Medulla oblongata (tissue), 1 donor: ENCODE results near the gene TRPM2.
"Not testable (repeated sequence)": the region's sequence is repeated elsewhere in the genome, so short reads cannot be mapped to it uniquely, and the experiment has no call there.

ENCODE experiments used
- DNase-seq: peaks from one replicate; pipeline ENCODE4 v3.0.0-alpha.2; 2015; ENCODE audit errors: extremely low spot score

Gene TRPM2

DNA sequence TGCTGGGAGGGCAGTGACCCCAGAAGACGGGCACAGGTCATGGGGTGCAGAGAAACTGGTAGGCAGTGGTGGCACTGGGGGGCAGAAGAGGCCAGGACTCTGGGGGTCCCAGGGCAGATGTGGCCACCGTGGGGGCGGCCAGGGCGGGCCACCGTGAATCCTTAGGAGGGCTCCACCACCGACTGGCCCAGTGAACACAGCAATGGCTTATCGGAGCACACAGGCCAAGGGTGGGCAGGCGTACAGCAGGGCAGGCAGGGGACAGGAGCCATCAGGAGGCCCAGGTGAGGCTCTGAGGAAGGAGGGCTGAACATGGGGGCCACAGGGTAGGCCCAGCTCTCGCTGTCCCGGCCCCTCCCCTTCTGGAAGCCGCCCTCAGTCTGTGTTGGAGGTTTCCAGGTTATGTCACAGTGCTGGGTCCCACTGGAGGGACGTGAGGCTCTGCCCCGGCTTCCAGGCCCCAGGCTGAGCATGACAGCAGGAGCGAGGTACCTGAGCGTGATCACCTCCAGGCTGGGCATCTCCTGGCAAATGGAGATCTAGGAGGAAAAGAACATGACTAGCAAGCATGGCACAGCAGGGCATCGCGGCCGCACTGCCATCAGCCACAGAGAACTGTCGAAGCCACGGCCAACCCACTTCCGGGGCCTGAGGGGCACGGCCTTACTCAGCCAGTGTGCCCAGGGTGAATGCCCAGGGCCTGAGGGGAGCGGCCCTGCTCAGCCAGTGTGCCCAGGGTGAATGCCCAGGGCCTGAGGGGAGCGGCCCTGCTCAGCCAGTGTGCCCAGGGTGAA, 18.0 kb upstream of the TRPM2 start:
- DNase-seq, result no peak

DNA sequence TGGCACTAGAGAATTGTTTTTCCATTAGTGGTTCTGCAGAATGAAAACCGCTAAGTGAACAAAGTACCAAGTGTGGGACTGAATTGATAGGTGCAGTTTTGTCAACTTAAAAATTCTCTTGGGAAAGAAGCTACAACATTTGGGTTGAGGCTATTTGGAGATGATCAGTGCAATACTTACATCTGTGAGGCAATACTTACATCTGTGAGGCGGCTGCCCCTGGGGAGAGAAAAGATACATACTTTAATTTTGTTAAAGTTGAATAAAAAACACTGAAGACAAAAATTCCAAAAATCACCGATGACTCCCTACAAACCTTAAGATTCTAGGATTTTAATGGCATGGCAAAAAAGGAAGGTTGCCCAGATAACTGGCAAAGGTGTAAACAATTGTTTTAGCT, 16.0 kb upstream of the TRPM2 start:
- no peak for DNase-seq

DNA sequence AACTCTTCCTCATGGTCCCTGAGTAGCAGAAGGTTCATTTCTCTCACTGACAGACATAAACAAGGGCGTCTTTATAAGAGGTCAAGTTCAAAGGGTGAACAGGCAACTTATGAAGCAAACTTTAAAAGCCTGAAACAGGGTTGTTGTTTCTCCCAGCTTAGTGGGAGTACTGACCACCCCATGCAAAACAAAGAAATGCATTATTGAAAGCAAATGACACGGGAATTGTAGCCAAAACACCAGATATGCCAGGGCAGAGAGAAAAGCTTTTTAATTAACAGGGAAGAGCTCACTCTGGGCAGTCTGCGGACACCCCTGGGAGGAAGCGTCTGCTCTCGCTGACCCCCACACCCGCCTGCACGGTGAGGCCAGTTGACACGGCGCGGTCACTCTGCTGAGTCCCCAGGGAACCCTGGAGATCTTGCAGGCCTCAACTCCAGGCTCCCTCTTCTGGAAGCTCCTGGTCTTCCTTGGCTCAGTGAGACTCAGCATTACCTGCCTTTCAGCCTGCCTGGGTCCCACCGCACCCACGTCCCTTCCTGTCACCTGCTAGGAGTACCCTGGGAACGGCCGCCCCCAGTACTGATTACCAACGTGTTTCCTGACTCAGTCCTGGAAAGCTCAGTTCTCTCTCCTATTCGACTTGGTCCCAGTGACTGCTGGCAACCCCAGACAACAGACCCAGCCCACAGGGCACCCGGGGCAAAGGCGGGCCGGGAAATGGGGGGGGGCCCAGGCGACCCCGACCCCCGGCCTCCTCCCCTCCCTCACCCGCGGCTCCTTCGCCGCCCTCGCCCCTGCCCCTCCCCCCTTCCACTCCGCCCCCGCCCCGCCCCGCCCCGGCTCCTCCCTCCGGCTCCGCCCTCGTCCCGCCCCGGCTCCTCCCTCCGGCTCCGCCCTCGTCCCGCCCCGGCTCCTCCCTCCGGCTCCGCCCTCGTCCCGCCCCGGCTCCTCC, 15.2 kb upstream of the TRPM2 start:
- peak; percentile 80 for DNase-seq

DNA sequence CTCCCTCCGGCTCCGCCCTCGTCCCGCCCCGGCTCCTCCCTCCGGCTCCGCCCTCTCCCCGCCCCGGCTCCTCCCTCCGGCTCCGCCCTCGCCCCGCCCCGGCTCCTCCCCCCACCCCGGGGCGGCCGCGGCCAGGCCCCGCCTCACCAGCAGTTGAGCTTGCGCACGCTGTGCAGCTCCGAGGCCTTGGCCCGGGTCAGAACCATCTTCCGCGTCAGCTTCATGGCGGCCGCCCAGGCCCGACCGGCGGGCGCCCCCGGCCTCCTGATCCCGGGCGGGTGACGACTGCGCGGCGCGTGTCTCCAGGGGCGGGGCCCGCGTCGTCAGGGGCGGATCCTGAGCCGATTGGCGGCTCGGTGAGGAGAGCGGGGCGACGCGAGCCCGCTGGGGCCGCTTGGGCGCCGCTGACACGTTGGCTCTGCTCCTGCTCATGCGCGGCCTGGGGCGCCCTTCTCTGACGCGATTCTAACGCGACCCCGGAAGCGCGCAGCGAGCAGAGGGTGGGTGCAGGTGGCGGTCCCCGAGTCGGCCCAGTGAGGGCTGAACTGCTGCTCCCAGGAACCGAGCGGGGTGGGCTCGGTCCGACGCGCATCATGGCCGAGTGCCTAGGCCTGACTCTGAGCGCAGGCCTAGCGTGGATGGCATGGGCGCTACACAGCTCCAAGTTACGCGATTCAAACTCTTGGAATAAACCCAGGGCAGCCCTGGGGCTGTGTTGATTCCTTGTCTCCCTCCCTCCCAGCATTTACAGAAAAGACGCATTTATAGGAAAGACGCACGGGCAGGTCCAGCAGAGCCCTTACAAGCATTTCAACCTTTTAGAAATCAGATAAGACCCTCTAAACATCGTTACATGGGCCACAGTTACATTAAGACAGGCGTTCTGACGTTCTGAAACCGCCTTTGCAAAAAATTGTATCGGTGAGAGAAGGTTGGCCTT, 14.2 kb upstream of the TRPM2 start, which contains the start of gene CFAP410:
Gene CFAP410, minus strand, starts transcription at position 420 of the 940 bp plus-strand sequence. Its CDS starts 196 bp downstream, at position 224.
- DNase-seq, result peak; percentile 96

DNA sequence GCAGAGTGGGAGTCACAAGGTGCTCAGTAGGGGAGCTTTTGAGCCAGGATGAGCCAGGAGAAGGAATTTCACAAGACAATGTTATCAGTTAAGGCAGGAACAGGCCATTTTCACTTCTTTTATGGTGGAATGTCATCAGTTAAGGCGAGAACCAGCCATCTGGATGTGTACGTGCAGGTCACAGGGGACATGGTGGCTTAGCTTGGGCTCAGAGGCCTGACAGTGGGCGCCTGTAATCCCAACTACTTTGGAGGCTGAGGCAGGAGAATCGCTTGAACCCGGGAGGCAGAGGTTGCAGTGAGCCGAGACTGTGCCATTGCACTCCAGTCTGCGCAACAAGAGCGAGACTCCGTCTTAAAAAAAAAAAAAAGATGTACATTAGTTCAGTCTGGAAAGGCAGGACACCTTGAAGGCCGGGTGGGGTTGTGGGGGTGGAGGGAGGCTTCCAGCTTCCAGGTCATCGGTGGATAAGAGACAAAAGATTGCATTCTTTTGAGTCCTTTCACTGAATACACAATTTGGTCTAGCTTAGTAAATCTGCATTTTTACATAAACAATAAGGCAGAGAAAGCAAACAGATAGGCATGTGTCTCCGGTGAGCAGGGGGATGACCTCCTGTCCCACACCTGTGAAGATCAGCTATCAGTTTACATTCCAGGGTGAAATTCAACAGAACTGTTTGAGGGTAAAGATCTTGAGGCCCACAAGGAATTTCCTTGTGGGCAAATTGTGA, 11.5 kb upstream of the TRPM2 start:
- not testable (repeated sequence) for DNase-seq

DNA sequence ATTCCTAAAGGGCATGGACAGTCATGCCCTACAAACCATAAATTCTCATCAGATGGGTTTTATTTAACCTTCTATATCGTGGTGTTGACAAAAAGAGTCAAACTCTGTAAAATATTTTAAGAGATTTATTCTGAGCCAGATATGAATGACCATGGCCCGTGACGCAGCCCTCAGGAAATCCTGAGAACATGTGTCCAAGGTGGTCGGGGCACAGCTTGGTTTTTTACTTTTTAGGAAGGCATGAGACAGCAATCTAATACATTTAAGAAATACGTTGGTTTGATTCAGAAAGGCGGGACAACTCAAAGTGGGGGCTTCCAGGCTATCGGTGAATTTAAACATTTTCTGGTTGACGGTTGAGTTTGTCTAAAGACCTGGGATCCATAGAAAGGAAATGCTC, 10.4 kb upstream of the TRPM2 start:
- DNase-seq, result not testable (repeated sequence)

DNA sequence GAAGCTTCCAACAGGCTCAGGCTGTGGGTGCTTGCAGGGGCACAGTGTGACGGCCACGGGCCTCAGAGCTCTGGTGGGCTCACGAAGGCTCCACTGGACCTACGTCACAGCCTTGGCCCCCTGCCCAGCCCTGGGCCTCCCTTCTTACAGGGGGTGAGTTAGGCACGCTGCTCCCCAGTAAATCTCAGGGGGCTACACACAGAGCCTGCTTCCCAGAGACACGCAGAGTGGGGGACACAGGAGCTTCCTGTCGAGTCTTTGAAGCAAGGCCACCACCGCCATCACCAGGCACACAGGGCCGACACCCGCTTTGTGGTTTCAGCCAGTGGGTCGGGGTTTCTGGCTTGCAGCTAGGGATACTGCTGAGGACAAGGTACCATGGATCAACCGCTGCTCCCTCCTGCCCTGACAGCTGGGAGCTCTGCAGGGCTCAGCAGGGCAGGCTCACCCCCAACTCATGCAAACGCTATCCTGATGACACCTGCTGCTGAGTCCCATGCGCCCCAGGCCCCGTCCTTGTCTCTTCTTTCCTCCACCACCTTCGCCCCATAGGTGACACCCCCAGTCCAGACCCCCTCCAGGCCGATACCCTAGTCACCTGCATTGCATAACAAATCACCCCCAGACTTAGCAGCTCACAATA, 8.8 kb upstream of the TRPM2 start:
- no peak for DNase-seq

DNA sequence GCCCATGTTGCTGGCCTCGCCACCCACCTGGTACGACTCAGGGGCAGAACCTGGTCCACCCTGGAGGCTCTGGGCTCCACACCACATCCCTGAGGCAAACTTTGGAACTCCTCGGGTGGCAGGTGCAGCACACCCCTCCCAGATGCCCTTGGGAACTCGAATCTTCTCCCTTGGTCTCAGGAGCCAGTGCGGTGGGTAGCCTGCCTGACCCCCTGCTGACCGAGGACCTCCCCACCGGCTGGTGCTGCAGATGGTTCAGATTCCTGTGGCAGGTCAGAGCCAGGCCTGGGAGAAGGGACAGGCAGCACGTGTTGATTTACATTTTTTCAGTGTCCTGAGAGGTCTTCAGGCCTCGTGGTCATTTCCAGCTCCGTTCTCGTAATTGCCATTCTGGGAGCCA, 7.9 kb upstream of the TRPM2 start:
- DNase-seq, result no peak

DNA sequence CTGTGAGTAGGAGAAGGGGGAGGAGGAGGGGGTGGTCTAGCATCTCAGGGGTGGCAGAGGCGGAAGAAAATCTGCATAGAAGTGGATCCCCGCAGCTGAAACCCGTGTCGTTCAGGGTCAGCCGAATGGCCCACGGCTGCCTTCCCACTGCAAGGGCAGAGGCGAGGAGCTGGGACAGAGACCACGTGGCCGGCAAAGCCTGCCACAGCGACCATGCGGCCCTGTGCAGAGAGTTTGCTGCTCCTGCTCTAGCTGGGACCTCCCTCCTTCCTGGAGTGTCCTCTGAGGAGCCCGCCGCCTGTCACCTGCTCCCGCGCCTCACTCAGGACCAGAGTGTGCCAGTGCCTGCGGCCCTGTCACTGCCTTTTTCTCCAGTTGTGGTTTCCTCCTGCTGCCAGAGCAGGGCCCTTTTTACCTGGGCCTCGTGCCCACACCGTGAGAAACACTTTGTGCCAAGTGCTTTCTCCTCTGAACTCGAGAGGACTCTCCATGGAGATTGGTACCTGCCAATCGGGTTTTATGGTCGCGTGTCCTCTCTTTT, 5.4 kb upstream of the TRPM2 start:
- DNase-seq, result no peak

DNA sequence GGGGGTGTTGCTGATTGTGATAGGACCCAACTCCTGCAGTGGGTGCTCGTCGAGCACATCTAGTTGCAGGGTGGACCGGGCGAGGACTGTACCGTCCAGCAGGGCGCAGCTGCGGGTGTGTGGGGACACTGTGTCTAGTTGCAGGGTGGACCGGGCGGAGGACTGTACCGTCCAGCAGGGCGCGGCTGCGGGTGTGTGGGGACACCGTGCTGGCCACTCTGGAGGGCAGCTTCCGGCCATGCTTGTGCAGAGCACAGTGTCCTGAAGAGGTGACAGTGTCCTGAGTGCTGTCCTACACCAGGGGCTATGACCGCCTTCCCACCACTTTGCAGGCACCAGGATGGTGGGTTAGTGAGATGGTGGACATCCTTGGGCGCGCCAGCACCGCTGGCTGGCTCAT, 4.6 kb upstream of the TRPM2 start:
- no peak for DNase-seq

DNA sequence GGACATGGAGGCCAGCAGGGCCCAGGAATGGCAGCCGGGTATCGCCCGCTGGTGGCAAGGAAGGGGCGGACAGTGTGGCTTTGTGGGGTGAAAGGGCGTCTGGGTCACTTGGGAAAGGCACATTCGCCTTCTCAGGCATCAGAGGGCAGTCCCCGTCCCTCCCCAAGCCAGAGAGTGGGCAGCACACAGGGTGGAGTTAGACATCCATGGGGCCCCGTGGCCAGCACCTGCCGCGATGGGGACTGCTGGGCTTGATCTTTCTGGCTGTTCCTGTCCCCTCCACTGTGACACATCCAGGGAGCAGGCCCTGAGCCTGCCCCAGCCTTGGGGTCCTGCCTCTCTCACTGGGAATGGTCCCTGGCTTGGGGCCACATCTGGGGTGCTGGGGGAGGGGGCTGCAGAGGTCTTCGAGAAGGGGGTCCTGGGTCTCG, 4.0 kb upstream of the TRPM2 start:
- DNase-seq, result no peak

DNA sequence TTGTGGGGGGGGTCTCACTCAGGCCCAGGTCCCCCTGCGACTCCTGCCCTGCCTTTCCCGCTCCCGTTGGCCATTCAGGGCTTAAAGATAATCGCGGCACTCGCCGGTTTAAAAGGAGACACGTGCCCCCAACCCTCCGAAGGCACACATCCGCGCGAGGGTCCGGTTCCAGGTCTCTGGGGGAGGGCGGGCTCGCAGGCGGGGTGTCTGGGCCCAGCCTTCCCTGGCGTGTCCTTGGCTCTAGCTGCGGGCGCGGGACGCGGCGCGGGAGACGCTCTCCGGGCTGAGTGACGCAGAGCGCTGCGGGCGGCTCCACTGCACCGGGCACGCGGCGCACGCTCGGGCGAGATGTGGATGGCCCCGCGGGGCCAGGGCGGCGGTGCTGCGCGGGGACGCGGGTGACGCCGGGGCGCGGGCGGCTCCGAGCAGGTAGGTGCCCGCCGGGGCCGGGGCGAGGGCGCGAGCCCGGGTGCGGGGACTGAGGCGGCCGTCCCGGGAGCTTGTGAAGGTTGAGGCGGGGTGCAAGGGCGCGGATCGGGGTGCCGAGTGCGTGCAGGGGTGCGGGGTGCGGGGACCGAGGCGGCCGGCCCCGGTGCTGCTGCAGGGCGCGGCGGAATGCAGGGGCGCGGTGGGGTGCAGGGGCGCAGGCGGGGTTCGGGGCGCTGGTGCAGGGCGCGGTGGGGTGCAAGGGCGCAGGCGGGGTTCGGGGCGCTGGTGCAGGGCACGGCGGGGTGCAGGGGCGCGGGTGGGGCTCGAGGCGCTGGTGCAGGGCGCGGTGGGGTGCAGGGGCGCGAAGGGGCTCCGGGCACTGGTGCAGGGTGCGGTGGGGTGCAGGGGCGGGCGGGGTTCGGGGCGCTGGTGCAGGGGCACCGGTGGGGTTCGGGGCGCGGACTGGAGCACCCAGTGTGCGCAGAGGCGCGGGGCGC, 3.3 kb upstream of the TRPM2 start:
- DNase-seq, result no peak

DNA sequence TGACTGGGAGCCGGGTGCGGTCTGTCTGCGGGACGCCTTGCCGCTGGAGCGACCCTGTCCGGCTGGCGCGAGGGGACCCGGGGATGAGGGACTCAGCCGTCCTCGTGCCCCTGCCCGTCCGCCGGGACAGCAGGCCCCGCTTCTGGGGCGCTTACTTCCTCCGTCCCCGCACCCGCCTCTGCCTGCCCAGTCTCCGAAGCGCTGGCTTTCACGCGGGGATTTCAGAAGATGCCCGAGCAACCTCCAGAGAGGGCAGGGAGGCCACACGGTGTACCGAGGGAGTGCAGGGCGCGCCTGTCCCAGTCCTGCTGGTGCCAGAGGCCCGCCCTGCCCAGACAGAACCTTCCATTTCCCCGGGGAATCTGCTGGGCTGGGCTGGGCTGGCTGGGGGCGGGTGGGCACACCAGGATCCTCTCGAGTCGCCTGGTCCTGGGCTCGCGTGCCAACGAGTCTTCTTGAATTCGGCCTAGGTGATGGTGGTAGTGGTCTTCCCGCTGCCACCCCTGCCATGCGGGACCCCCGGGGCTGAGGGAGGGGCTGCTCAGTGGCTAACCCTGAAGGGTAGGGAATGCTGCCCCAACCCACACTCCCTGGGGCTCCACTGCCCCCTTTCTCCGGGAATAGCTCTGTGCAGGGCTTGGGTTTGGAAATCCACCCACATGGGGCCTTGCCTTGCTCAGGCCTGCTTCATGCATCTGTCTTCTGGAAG, 2.5 kb upstream of the TRPM2 start:
- no peak for DNase-seq

DNA sequence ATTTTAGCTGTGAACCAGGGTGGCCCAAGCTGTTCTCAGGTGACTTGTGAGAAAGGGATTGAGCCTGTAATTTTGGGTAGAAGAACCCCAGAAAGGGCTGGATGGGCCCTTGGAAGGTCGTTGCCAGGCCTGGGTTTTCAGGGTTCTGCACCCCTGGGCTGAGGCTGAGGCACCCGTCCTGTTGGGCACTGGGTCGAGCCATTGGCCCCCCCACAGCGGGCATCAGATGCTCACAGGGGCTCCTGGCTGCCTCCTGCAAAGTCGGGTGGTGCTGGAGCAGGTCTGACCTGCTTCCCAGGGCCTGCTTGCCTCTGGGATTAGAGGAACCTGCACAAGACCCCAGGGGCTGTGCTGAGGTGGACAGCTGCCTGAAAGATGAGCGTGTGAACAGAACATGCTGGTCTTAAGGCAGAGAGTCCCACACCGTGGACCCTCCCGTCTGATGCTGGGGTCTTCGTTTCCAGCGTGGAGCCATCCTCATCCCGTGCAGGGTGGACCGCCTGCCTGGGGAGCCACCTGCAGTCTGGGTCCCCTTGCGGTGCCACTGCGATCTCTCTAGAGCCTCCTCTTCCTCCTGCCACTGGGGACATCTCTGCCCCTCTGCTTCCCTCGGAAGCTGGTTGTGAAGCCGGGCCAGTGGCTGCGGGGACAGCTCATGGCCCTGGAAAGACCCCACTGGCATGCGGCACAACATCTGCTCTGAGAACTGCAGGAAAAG, 1.7 kb upstream of the TRPM2 start:
- no peak for DNase-seq

DNA sequence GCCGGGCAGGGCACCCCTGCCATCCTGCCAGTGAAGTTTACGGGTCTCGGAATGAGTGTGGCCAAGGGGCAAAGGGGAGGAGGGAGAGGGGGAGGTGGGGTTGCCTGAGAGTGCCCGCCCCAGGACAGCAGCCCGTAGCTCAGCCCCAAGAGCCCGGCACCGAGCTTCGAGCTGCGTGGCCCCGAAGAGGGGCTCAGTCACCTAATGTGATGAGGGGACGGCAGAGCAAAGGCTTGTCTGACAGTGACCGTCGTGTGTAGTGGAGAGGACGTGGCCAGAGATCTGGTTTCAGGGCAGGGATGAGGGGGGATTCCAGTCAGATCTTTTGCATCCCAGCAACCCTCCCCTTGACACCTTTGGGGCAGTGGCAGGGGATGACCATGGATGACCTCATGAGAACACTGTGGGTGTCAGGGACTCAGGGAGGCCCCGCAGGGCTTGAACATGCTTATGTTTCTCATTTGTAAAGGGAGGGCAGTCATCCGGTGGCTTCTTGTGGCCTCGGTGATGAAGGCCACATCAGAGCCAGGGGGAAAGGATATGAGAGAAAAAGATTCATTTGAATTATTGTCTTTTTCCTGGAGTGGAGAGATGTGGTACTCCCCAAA, 1.1 kb upstream of the TRPM2 start:
- no peak for DNase-seq

DNA sequence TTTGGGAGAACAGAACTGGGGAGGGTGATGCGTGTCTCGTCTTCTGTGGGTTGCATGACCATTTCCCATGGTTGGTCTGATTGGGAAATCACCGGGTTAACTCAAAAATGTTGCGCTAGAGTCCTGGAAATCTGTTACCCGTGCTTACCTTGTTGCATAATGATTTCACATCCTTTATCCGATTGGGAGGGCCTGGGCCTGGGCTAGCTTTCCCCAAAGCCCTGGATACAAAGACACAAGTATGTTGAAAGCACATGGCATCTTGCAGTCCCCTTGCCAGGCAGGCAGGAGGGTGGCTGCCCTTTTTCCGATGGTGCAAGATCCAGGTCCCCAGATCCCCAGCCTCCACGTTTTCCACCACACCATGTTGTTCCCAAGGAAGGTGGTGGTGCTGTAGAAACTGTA, 582 bp downstream of the TRPM2 start:
- DNase-seq, result no peak
